Measurements from ENCODE around the gene MRPL54. TPM values are rescaled to one million over a fixed set of nuclear protein-coding genes. Genes with fewer than 3 reads are reported as not detected.

The MRPL54 gene
- total and polyA plus RNA-seq, 9 donors = 14.5 to 113 (median 64.4) TPM

GRCh38 chr19:3783660-3784584 is 21.4 kb downstream of the MRPL54 start:
- no peaks in the 10 kb centered on the region for H3K4me1 ChIP-seq (ENCODE audit: insufficient read depth)
- DNase-seq = no peak
- 62 to 66% (median 64%) methylated on average over 32 to 49 of the region's 49 CpGs for WGBS, 3 donors
- H3K36me3 ChIP-seq = no peaks in the 10 kb centered on the region
- H3K27ac ChIP-seq = no peak overlapping the region
- peaks cover 0 to 14% of the 10 kb centered on the region in 2 donors for H3K9me3 ChIP-seq
- intact Hi-C loops (cut with DNase I) = no loop called here
- no peaks in the 10 kb centered on the region for H3K27me3 ChIP-seq
- TF ChIP-seq EP300 (IDR thresholded peaks at IDR 0.05) (no peak), POLR2A (IDR thresholded peaks at IDR 0.05) (no peak)
- TF ChIP-seq, protein P1, sequence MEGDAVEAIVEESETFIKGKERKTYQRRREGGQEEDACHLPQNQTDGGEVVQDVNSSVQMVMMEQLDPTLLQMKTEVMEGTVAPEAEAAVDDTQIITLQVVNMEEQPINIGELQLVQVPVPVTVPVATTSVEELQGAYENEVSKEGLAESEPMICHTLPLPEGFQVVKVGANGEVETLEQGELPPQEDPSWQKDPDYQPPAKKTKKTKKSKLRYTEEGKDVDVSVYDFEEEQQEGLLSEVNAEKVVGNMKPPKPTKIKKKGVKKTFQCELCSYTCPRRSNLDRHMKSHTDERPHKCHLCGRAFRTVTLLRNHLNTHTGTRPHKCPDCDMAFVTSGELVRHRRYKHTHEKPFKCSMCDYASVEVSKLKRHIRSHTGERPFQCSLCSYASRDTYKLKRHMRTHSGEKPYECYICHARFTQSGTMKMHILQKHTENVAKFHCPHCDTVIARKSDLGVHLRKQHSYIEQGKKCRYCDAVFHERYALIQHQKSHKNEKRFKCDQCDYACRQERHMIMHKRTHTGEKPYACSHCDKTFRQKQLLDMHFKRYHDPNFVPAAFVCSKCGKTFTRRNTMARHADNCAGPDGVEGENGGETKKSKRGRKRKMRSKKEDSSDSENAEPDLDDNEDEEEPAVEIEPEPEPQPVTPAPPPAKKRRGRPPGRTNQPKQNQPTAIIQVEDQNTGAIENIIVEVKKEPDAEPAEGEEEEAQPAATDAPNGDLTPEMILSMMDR (IDR thresholded peaks at IDR 0.05) = no peak
- H3K4me3 ChIP-seq = no peak overlapping the region

- Histone ChIP-seq H3K36me3 (no peaks in the 10 kb centered on the region), H3K9me3 (peaks cover 0 to 14% of the 10 kb centered on the region in 2 donors), H3K27ac (no peak overlapping the region), H3K27me3 (no peaks in the 10 kb centered on the region), H3K4me3 (no peak overlapping the region), H3K4me1 (ENCODE audit: insufficient read depth) (no peaks in the 10 kb centered on the region)
- intact Hi-C loops (cut with DNase I) = no loop called here
- no peak for TF ChIP-seq POLR2A (IDR thresholded peaks at IDR 0.05)
- no peak for TF ChIP-seq EP300 (IDR thresholded peaks at IDR 0.05)
- TF ChIP-seq, protein P1 (IDR thresholded peaks at IDR 0.05) = no peak
- 18 to 20% (median 18%) methylated on average over 25 of the region's 25 CpGs for WGBS, 3 donors
- DNase-seq = no peak
These were observed 22.3 kb downstream of the MRPL54 start for GRCh38 chr19:3784607-3785450.

- no peak overlapping the region for H3K4me3 ChIP-seq
- no peak overlapping the region for H3K27ac ChIP-seq
- no peaks in the 10 kb centered on the region for H3K27me3 ChIP-seq
- intact Hi-C loops (cut with DNase I) = no loop called here
- DNase-seq = no peak
- TF ChIP-seq EP300 (IDR thresholded peaks at IDR 0.05) (no peak), POLR2A (IDR thresholded peaks at IDR 0.05) (no peak)
- TF ChIP-seq, protein P1 (IDR thresholded peaks at IDR 0.05) = no peak
- no peaks in the 10 kb centered on the region for H3K36me3 ChIP-seq
- H3K9me3 ChIP-seq = peaks cover 0 to 14% of the 10 kb centered on the region in 2 donors
- no peaks in the 10 kb centered on the region for H3K4me1 ChIP-seq (ENCODE audit: insufficient read depth)
- WGBS, 3 donors = 0 to 1% (median 1%) methylated on average over 30 to 47 of the region's 47 CpGs
These were observed 23.0 kb downstream of the MRPL54 start for GRCh38 chr19:3785451-3785937.

Data from ovary (tissue), 9 donors.